ENCODE measurements around the gene SV2A. TPM values are rescaled to one million over a fixed set of nuclear protein-coding genes. Genes with fewer than 3 reads are reported as not detected.

SV2A gene
- total RNA-seq, 1 experiment from 2014 or later: 47.1 TPM

- TF ChIP-seq ZNF423 (CRISPR knock-in tag; IDR thresholded peaks at IDR 0.05): no peak
- no peak for TF ChIP-seq ZNF138 (CRISPR knock-in tag; conservative IDR thresholded peaks at IDR 0.05)
- TF ChIP-seq USF1 (CRISPR knock-in tag; IDR thresholded peaks at IDR 0.05): no peak
These were observed 28.7 kb downstream of the SV2A start (continued) for GRCh38 chr1:149888999-149889289.

- Mint-ChIP-seq H3K36me3 (no peaks in the 10 kb centered on the region), H3K27me3 (ENCODE audit: low read depth) (no peaks in the 10 kb centered on the region), H3K4me1 (peaks cover 4% of the 10 kb centered on the region), H3K4me3 (no peak overlapping the region), H3K9me3 (no peaks in the 10 kb centered on the region), H3K27ac (no peak overlapping the region)
- ChIA-PET POLR2A (interaction anchor here (0.6 to 6.1 kb wide), 26 partner anchors 11 to 1311 kb away, joined by 3 to 51 read pairs (median 7); partner anchors contain the start of genes BOLA1, CIART, OTUD7B and RPRD2), CTCF (interaction anchor here (0.6 to 3.0 kb wide), 10 partner anchors 11 to 299 kb away, joined by 3 to 25 read pairs (median 4); partner anchors contain the start of gene BOLA1)
- peak; percentile 84 for DNase-seq (ENCODE audit: low spot score)
- peak; percentile 31 for ATAC-seq
- no peak for TF ChIP-seq AFF4 (CRISPR knock-in tag; IDR thresholded peaks at IDR 0.05; ENCODE audit: borderline replicate concordance)
- TF ChIP-seq KAT7 (CRISPR knock-in tag; IDR thresholded peaks at IDR 0.05; ENCODE audit: borderline replicate concordance): no peak
- 0 out of 2 replicates have a peak, but pooled peaks have one; percentile 5 for TF ChIP-seq ZNF416 (CRISPR knock-in tag; IDR thresholded peaks at IDR 0.05)
- TF ChIP-seq TEAD1 (CRISPR knock-in tag; IDR thresholded peaks at IDR 0.05): peak; percentile 55
- no peak for TF ChIP-seq E2F5 (CRISPR knock-in tag; IDR thresholded peaks at IDR 0.05)
- TF ChIP-seq CREM (CRISPR knock-in tag; IDR thresholded peaks at IDR 0.05): no peak
- TF ChIP-seq PRRX2 (CRISPR knock-in tag; IDR thresholded peaks at IDR 0.05): no peak
- TF ChIP-seq STAT6 (CRISPR knock-in tag; conservative IDR thresholded peaks at IDR 0.05; ENCODE audit: low read depth): no peak
- no peak for TF ChIP-seq GTF2I (CRISPR knock-in tag; conservative IDR thresholded peaks at IDR 0.05)
- TF ChIP-seq TP53 (CRISPR knock-in tag; IDR thresholded peaks at IDR 0.05): no peak
- TF ChIP-seq GABPB1 (CRISPR knock-in tag; IDR thresholded peaks at IDR 0.05): no peak
- no peak for TF ChIP-seq ERG (CRISPR knock-in tag; IDR thresholded peaks at IDR 0.05)
- no peak for TF ChIP-seq USF1 (CRISPR knock-in tag; IDR thresholded peaks at IDR 0.05)
- TF ChIP-seq ZBTB43 (CRISPR knock-in tag; IDR thresholded peaks at IDR 0.05): peak; percentile 31; the same call in 1 of the 2 replicates
- TF ChIP-seq GRHL2 (CRISPR knock-in tag; IDR thresholded peaks at IDR 0.05; ENCODE audit: insufficient replicate concordance, severe bottlenecking): no peak
- TF ChIP-seq RORB (CRISPR knock-in tag; IDR thresholded peaks at IDR 0.05): no peak
- no peak for TF ChIP-seq ZNF512 (CRISPR knock-in tag; IDR thresholded peaks at IDR 0.05; ENCODE audit: borderline replicate concordance)
These were observed 29.2 kb downstream of the SV2A start for GRCh38 chr1:149888247-149888998.
